Left ventricle myocardium inferior (tissue), 1 donor: Measurements from ENCODE around the gene KCNE1. TPM values are rescaled to one million over a fixed set of nuclear protein-coding genes. Genes with fewer than 3 reads are reported as not detected.

ENCODE experiments used
- DNase-seq: peaks from one replicate; pipeline ENCODE4 v3.0.0-alpha.2; 2020
- H3K27ac ChIP-seq: fragments of 200-600 bp; replicated peaks from 2 replicates; pipeline ENCODE4 v1.8.0; 2021
- H3K27me3 ChIP-seq: fragments of 200-600 bp; 2 replicates; pipeline ENCODE4 v1.8.0; 2021; ENCODE audit warnings: low read depth
- H3K36me3 ChIP-seq: fragments of 200-600 bp; 2 replicates; pipeline ENCODE4 v1.8.0; 2021
- H3K4me1 ChIP-seq: fragments of 200-600 bp; 2 replicates; pipeline ENCODE4 v1.8.0; 2021
- H3K4me3 ChIP-seq: fragments of 200-600 bp; 2 replicates; pipeline ENCODE4 v1.8.0; 2021; ENCODE audit warnings: mild to moderate bottlenecking, moderate library complexity
- H3K9me3 ChIP-seq: fragments of 200-600 bp; replicated peaks from 2 replicates; pipeline ENCODE4 v1.8.0; 2021
- CTCF ChIP-seq: fragments of 200-600 bp; IDR thresholded peaks from 2 replicates; pipeline ENCODE4 v1.8.0; 2021; ENCODE audit warnings: antibody characterized with exemption, mild to moderate bottlenecking, borderline replicate concordance
- intact Hi-C: fragments of 100-400 bp; cut with micrococcal nuclease; formaldehyde crosslinking; loops from one replicate; pipeline ENCODE4 v1.11.0; 2022
- total RNA-seq: library from RNA; stranded (reverse); fragmentation: NEBNext Ultra II Directional; extraction: Animal tissue kit (Norgen Biotek cat#: 25700); gene quantifications from one replicate; pipeline ENCODE4 v1.2.1, GENCODE V29; 2021
- donor health status: DM: no; HTN: yes; CAD: no; lungs with severe emphysema.

The KCNE1 gene
- total RNA-seq, 1 donor from 2014 or later = 4.8 TPM

- H3K9me3 ChIP-seq = no peaks in the 10 kb centered on the region
- TF ChIP-seq CTCF = no peak
- H3K4me3 ChIP-seq = no peak overlapping the region
- peak overlapping the region; percentile 13 for H3K27ac ChIP-seq
- H3K4me1 ChIP-seq = peaks cover 17% of the 10 kb centered on the region
- intact Hi-C loops = no loop called here
- no peaks in the 10 kb centered on the region for H3K27me3 ChIP-seq
- H3K36me3 ChIP-seq = peaks cover 7% of the 10 kb centered on the region
- DNase-seq = no peak
These were observed 829 bp downstream of the KCNE1 start for GRCh38 chr21:34511181-34511580.

- Histone ChIP-seq H3K27ac (peak overlapping the region; percentile 13), H3K4me1 (peaks cover 17% of the 10 kb centered on the region), H3K9me3 (no peaks in the 10 kb centered on the region), H3K4me3 (no peak overlapping the region), H3K27me3 (no peaks in the 10 kb centered on the region), H3K36me3 (no peaks in the 10 kb centered on the region)
- peak; percentile 79 for DNase-seq
- peak; percentile 90 for TF ChIP-seq CTCF
- intact Hi-C loops = no loop called here
These were observed 1.6 kb downstream of the KCNE1 start for GRCh38 chr21:34510148-34511142.

- Histone ChIP-seq H3K27ac (no peak overlapping the region), H3K36me3 (no peaks in the 10 kb centered on the region), H3K27me3 (no peaks in the 10 kb centered on the region), H3K9me3 (no peaks in the 10 kb centered on the region), H3K4me3 (no peak overlapping the region), H3K4me1 (peaks cover 17% of the 10 kb centered on the region)
- intact Hi-C loops = no loop called here
- no peak for DNase-seq
- TF ChIP-seq CTCF = peak; percentile 44
These were observed 2.9 kb downstream of the KCNE1 start for GRCh38 chr21:34509151-34509550.

GRCh38 chr21:34504595-34504994 is 7.4 kb downstream of the KCNE1 start:
- no peak overlapping the region for H3K27ac ChIP-seq
- H3K4me1 ChIP-seq = no peaks in the 10 kb centered on the region
- DNase-seq = no peak
- intact Hi-C loops = no loop called here
- H3K9me3 ChIP-seq = no peaks in the 10 kb centered on the region
- no peak for TF ChIP-seq CTCF
- no peaks in the 10 kb centered on the region for H3K36me3 ChIP-seq
- no peaks in the 10 kb centered on the region for H3K27me3 ChIP-seq
- no peak overlapping the region for H3K4me3 ChIP-seq

- H3K4me1 ChIP-seq = peaks cover 7% of the 10 kb centered on the region
- H3K27me3 ChIP-seq = no peaks in the 10 kb centered on the region
- no peak for DNase-seq
- no peak for TF ChIP-seq CTCF
- peaks cover 13% of the 10 kb centered on the region for H3K9me3 ChIP-seq
- H3K36me3 ChIP-seq = no peaks in the 10 kb centered on the region
- H3K27ac ChIP-seq = no peak overlapping the region
- no peak overlapping the region for H3K4me3 ChIP-seq
- intact Hi-C loops = no loop called here
These were observed 9.4 kb downstream of the KCNE1 start for GRCh38 chr21:34502480-34503106.
